GM12873 (cell line): ENCODE measurements around the gene MAJIN.

Experiments used
- TF ChIP-seq, protein P1 (sequence below): IDR thresholded peaks from 2 replicates; pipeline ENCODE4 v1.5.1; 2012; ENCODE audit warnings: low read depth, mild to moderate bottlenecking, moderate library complexity, low read length, control low read depth; ENCODE audit not compliant: insufficient read depth; ENCODE audit errors: missing control alignments

The MAJIN gene

DNA sequence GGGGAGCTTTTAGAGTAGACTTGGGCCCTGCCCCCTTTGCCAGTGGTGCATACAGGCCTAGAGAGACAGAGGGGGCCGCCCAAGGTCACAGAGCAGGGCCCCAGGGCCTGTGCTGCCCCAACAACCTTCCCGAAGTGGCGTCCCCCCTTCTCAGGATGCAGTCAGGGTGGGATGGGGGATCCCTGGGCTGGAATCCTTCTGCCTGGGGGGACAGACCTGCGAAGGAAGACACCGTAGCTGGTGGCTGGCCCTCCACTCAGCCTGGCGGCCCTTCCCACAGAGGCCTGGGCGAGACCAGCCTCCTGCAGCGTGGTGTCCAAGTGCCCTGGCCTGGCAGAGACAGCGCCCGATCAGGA lies 79.1 kb downstream of the MAJIN start:
- TF ChIP-seq, protein P1, sequence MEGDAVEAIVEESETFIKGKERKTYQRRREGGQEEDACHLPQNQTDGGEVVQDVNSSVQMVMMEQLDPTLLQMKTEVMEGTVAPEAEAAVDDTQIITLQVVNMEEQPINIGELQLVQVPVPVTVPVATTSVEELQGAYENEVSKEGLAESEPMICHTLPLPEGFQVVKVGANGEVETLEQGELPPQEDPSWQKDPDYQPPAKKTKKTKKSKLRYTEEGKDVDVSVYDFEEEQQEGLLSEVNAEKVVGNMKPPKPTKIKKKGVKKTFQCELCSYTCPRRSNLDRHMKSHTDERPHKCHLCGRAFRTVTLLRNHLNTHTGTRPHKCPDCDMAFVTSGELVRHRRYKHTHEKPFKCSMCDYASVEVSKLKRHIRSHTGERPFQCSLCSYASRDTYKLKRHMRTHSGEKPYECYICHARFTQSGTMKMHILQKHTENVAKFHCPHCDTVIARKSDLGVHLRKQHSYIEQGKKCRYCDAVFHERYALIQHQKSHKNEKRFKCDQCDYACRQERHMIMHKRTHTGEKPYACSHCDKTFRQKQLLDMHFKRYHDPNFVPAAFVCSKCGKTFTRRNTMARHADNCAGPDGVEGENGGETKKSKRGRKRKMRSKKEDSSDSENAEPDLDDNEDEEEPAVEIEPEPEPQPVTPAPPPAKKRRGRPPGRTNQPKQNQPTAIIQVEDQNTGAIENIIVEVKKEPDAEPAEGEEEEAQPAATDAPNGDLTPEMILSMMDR = no peak

DNA sequence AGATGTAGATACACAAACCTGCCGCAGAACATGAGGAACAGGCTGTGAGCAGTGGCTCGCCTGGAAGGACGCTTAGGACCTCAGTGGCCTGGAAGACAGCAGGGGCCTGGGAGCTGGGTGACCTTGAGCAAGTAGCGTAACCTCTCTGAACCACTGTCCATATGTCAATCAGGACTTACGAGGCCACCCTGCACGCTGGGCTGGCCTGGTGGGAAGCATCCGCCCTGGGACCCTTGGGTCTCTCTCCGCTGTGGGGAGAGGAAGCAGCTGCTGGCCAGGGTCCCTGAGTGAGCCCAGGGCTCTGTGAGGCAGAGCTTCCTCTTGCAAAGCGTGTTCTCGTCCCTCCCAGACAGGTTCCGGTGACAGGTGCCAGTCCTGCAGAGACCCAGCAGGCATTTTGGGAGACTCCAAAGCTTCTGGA lies 79.5 kb downstream of the MAJIN start:
- TF ChIP-seq, protein P1 = no peak

DNA sequence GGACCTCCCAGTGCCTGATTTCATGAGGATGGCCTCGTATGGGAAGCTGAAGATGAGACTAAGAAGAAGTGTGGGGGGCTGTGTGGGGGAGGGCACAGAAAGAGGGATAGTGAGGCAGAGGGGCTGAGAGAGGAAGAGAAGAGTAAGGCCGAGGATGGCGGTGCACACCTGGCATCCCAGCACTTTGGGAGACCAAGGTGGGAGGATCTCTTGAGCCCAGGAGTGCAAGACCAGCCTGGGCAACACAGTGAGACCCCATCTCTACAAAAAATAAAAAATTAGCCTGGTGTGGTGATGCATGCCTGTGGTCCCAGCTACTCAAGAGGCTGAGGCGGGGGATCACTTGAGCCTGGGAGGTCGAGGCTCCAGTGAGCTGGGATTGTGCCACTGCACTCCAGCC lies 80.0 kb downstream of the MAJIN start:
- TF ChIP-seq, protein P1 = no peak

DNA sequence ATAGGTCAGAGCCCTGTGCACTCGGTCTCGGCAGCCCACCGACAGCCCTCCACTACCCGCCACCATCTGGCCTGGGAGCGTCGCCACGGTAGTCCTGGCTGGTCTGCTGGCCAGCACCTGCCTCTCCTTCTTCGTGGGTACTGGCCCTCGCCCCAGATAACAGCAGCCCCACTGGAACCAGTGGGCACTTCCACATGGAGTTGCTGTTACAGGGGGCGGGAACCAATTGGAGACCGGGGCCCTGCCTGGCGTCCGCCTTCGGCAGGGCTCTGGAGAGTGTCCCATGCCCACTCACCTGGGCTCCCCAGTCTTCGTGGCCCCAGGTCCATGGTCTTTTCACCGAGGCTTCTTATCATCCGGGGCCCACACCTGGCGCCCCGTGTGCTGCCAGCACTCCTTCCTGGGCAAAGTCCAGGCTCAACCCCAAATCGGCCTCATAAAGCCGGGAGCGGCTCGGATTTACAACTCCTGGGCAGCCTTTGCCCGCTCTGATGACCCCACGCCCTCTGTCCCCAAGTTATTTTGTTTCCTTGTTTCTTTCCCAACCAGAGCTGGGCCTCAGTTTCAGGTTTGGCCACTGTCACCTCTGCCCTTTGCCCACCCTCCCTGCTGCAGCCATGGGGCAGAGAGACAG lies 80.6 kb downstream of the MAJIN start:
- TF ChIP-seq, protein P1 = no peak

DNA sequence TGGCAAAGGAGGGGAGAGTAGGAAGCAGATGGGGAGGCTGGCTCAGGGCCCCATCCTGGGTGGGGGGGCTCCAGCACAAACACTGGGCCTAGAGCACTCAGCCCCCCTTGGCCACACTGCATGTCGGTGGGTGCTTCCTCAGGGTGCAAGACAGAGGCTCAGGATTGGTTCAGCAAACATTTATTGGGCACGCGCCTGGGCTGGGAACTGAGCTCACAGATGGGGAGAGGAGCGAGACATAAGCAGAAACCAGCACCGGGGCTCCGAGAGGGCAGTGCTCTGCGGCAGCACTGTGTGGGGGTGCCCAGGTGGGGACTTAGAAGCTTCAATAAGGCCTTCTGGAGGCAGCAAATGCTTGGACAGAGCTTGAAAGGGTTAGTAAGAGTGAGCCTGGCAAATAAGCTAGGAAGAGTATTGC lies 81.4 kb downstream of the MAJIN start:
- TF ChIP-seq, protein P1 = no peak

DNA sequence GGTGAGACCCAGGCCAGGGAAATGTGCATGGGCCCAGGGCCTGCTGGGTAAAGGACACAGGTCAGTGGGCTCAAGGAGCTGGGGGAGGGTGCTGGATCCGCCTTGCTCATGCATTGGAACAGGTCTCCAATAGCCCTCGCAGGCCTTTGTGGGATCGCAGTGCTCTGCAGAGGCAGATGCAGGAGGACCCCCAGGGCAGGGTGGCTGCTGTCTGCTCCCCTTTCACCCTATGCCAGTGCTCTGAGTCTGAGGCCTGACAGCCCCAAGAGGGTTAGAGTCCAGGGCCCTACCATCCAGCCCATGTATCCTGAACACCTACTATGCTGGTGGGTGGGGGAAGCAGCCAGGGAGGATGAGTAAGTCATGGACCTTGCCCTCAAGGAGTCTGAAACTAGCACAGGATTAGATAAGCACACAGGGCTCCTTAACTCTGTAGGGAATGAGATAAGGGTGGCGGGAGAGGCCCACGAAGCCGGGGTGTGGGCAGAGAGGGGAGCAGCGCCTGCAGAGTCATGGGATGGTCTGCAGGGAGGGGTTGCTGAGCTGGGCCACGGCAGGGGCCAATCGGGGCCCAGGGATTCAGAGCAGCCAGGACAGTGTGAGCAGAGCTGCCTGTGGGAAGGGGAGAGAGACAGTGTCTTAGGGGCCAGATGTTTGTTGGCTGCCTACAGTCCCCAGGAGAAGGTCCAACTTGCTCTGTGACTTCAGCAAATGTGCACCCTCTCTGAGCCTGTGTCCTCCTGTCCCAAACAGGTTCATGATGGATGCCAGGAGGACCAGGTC lies 83.0 kb downstream of the MAJIN start:
- TF ChIP-seq, protein P1 = no peak

DNA sequence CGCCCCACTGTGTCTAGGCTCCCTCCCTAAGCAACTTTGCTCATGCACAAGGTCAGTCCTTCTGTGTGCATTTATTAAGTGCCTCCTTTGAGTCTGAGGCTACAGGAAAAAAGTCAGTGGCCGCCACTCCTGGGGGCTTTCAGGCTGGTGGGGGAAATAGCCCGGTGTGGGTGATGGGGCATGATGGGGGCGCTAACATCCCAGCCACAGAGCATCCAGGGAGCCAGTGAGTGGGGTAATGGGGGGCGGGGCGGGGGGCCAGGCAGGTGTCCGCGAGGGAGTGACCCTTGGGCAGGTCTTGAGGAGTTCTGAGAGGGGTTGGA lies 83.5 kb downstream of the MAJIN start:
- TF ChIP-seq, protein P1 = no peak
